Stimulated activated CD4-positive, alpha-beta T cell treated with anti-CD3 and anti-CD28 coated beads, TNF-alpha, amount 100 ng/mL, for 24 hours (primary cell): Measurements from ENCODE around the gene UBN2.
A peak's percentile ranks its signal among the peaks of the same experiment; 100 is the strongest.
"Not testable (repeated sequence)": the region's sequence is repeated elsewhere in the genome, so short reads cannot be mapped to it uniquely, and the experiment has no call there.

Experiments used
- DNase-seq, 3 experiments: peaks; one replicate each; pipeline ENCODE4 v3.0.0-alpha.2; 2020; ENCODE audit warnings: low read depth in 3 of 3

Gene UBN2

GRCh38 chr7:139230774-139231512, at the start of gene UBN2:
TSS of gene UBN2 (plus strand) at chr7:139231237. CDS start at chr7:139231485, 248 bp downstream.
- peak; percentile 88 to 96 (median 88) for DNase-seq

GRCh38 chr7:139181404-139181803, 49.6 kb upstream of the UBN2 start:
- DNase-seq, result no peak

- no peak for DNase-seq
These were observed 48.7 kb upstream of the UBN2 start for GRCh38 chr7:139182363-139182762.

- no peak for DNase-seq
These were observed 47.8 kb upstream of the UBN2 start for GRCh38 chr7:139183251-139183650.

- DNase-seq, result no peak
These were observed 47.1 kb upstream of the UBN2 start for GRCh38 chr7:139183878-139184338.

- DNase-seq, result no peak
These were observed 44.9 kb upstream of the UBN2 start for GRCh38 chr7:139186146-139186545.

DNA sequence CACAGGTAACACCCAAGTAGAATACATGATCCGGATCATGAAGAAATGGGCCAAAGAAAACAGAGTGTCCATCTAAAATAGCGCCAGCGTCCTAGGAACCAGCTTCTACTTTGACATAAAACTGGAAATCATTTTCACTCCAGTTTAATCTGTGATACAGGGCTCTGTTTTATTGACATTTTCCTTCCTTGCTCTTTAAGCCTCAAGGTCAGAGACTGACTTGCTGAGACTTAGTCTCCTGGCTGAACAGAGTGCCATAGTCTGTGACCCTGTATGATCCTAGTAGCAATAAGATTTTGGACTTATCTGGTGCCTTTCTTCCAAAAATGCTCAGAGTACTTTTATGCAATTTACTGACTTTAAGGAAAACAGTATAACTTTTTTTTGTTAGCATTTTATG, 41.7 kb upstream of the UBN2 start:
- DNase-seq, result no peak

GRCh38 chr7:139192014-139192706, 38.9 kb upstream of the UBN2 start:
- DNase-seq, result no peak

- DNase-seq, result no peak
These were observed 30.7 kb upstream of the UBN2 start for GRCh38 chr7:139200382-139200781.

DNA sequence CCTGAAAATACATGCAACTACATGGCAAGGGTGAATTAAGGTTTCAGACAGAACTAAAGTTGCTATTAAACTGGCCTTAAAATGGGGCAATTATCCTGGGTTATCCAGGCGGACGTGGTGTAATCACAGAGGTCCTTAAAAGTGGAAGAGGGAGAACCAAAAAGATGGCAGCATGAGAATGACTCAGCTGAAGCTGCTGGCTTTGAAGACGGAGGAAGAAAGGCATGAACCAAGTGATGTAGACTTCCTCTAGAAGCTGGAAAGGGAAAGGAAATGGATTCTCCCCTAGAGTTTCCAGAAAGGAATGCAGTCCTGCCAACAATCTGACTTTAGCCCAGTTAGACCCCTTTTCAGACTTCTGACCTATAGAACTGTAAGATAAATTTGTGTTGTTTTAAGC, 27.0 kb upstream of the UBN2 start:
- DNase-seq, result no peak

GRCh38 chr7:139205843-139206242, 25.2 kb upstream of the UBN2 start:
- no peak for DNase-seq

- DNase-seq, result no peak
These were observed 18.9 kb upstream of the UBN2 start for GRCh38 chr7:139212133-139212532.

DNA sequence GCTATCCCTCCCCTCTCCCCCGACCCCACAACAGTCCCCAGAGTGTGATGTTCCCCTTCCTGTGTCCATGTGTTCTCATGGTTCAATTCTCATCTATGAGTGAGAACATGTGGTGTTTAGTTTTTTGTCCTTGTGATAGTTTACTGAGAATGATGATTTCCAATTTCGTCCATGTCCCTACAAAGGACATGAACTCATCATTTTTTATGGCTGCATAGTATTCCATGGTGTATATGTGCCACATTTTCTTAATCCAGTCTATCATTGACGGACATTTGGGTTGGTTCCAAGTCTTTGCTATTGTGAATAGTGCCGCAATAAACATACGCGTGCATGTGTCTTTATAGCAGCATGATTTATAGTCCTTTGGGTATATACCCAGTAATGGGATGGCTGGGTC, 17.5 kb upstream of the UBN2 start:
- DNase-seq, result not testable (repeated sequence)

GRCh38 chr7:139218173-139218572, 12.9 kb upstream of the UBN2 start:
- DNase-seq, result no peak

DNA sequence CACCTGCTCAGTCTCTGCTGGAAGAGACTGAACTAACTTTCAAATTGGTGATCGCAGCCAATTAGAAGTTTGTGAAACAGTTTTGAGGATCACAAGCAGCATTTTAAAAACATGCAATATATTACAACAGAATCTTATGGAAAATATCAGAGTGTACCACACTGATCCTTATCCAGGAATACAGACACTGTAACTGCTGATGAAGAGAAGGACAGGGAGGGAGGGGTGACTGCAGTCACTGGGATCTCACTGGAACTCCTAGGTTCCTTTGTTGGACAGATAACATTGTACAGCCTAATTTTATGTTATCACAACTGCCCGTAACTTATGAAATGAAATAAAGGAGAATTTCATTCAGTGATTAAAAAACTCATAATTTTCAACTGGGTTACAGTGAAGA, 6.8 kb upstream of the UBN2 start:
- no peak for DNase-seq

GRCh38 chr7:139224836-139225235, 6.2 kb upstream of the UBN2 start:
- DNase-seq, result not testable (repeated sequence)

GRCh38 chr7:139225286-139226157, 5.5 kb upstream of the UBN2 start:
- not testable (repeated sequence) for DNase-seq

DNA sequence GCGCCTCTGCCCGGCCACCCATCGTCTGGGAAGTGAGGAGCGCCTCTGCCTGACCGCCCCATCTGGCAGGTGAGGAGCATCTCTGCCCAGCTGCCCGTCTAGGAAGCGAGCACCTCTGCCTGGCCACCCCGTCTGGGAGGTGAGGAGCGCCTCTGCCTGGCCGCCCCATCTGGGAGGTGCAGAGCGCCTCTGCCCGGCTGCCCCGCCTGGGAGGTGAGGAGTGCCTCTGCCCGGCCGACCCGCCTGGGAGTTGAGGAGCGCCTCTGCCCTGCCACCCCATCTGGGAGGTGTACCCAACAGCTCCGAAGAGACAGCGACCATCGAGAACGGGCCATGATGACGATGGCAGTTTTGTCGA, 4.9 kb upstream of the UBN2 start:
- not testable (repeated sequence) for DNase-seq

GRCh38 chr7:139226988-139227488, 4.0 kb upstream of the UBN2 start:
- not testable (repeated sequence) for DNase-seq

- no peak for DNase-seq
These were observed 1.0 kb upstream of the UBN2 start for GRCh38 chr7:139230023-139230422.

DNA sequence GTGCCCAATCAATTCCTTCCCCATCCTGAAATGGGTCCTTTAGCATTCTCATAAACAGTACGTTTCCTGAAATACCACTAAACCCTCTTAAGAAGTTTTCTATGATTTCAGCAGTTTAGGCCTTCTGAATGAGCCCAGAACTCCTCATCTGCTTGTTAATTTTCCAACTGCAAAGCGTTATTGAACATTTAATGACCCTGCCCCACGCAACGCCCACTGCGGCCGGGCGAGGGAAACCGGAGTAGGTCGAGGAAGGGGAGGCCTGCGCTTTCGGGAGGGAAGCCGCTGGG, 608 bp upstream of the UBN2 start:
- DNase-seq, result no peak
